B cell (primary cell): ENCODE results near the gene CAMK1. TPM values are rescaled to one million over a fixed set of nuclear protein-coding genes. Genes with fewer than 3 reads are reported as not detected.

Experiments
- ATAC-seq: fragments of 200-7000 bp; cut with Tn5 transposase; one replicate; pipeline ENCODE4 v1.10.0; 2021; ENCODE audit warnings: low read depth, mild to moderate bottlenecking, moderate number of reproducible peaks, moderate library complexity
- CTCF ChIA-PET: fragments of 350-600 bp; sonication (Branson Sonifier 250); formaldehyde crosslinking; loops from one replicate; lab custom pipeline; 2021; ENCODE audit warnings: antibody characterized with exemption, inconsistent platforms; lab: Charles Lee
- POLR2A ChIA-PET: fragments of 350-600 bp; sonication (Branson Sonifier 250); formaldehyde crosslinking; loops from one replicate; lab custom pipeline; 2021; ENCODE audit warnings: antibody characterized with exemption; lab: Charles Lee
- DNase-seq: peaks from one replicate; pipeline ENCODE4 v3.0.0; 2013
- H2AFZ ChIP-seq: 2 replicates; pipeline ENCODE4 v1.6.1; 2012; ENCODE audit warnings: mild to moderate bottlenecking, low read depth, low read length; ENCODE audit not compliant: insufficient read depth, poor library complexity, severe bottlenecking
- H3K27ac ChIP-seq, 2 donors: 1 replicate in 1 of 2; 2 replicates in 1 of 2; pipeline ENCODE4 v1.5.1; 2012 to 2013; ENCODE audit warnings: low read length in 2 of 2, mild to moderate bottlenecking in 2 of 2, moderate library complexity in 1 of 2
- H3K27me3 ChIP-seq, 4 experiments: fragments of 200-600 bp in 1 of 4; sonication (generic) in 1 of 4; replicated peaks in 1 of 4; 1 replicate in 2 of 4; 2 replicates in 2 of 4; pipeline versions ENCODE4 v1.6.1 to v1.7.0; 2013 to 2016; ENCODE audit warnings: low read length in 3 of 4, mild to moderate bottlenecking in 2 of 4, mixed read lengths in 1 of 4, moderate library complexity in 1 of 4; ENCODE audit not compliant: insufficient read depth in 4 of 4, control insufficient read depth in 3 of 4; ENCODE audit errors: control extremely low read depth in 1 of 4
- H3K36me3 ChIP-seq, 2 experiments: replicated peaks in 1 of 2; 1 replicate in 1 of 2; 2 replicates in 1 of 2; pipeline versions ENCODE4 v1.6.1 to v1.7.1; 2013; ENCODE audit warnings: low read length in 1 of 2; ENCODE audit not compliant: insufficient read depth in 2 of 2, control insufficient read depth in 1 of 2; ENCODE audit errors: control extremely low read depth in 1 of 2, extremely low read depth in 1 of 2
- H3K4me1 ChIP-seq, 2 donors: fragments of 200-600 bp in 1 of 2; sonication (generic) in 1 of 2; 1 replicate in 1 of 2; 2 replicates in 1 of 2; pipeline versions ENCODE4 v1.5.1 to v1.6.1; 2013 to 2017; ENCODE audit warnings: low read length in 2 of 2; ENCODE audit not compliant: control insufficient read depth in 2 of 2, insufficient read depth in 2 of 2
- H3K4me2 ChIP-seq: replicated peaks from 2 replicates; pipeline ENCODE3; 2012; ENCODE audit warnings: mild to moderate bottlenecking, low read depth, low read length; ENCODE audit not compliant: poor library complexity, severe bottlenecking
- H3K4me3 ChIP-seq, 5 experiments: fragments of 200-600 bp in 1 of 5; sonication (generic) in 1 of 5; 1 replicate in 3 of 5; 2 replicates in 2 of 5; pipeline versions ENCODE4 v1.5.1 to v1.7.0; 2011 to 2016; ENCODE audit warnings: low read length in 4 of 5, mild to moderate bottlenecking in 4 of 5, low read depth in 2 of 5, control low read depth in 1 of 5, moderate library complexity in 1 of 5; ENCODE audit not compliant: insufficient read depth in 1 of 5; ENCODE audit errors: control extremely low read depth in 1 of 5, extremely low read depth in 1 of 5
- H3K79me2 ChIP-seq: fragments of 200-600 bp; sonication (generic); one replicate; pipeline ENCODE4 v1.6.0; 2016; ENCODE audit warnings: low read length; ENCODE audit not compliant: control insufficient read depth, insufficient read depth
- H3K9ac ChIP-seq: fragments of 200-600 bp; sonication (generic); 2 replicates; pipeline ENCODE4 v1.6.1; 2017; ENCODE audit warnings: mild to moderate bottlenecking, low read length, moderate library complexity
- H3K9me3 ChIP-seq, 3 donors: one replicate each; pipeline versions ENCODE4 v1.6.1 to v1.7.1; 2013; ENCODE audit warnings: low read length in 2 of 3; ENCODE audit not compliant: control insufficient read depth in 2 of 3, insufficient read depth in 1 of 3; ENCODE audit errors: control extremely low read depth in 1 of 3
- H4K20me1 ChIP-seq: 2 replicates; pipeline ENCODE4 v1.6.0; 2012; ENCODE audit warnings: mild to moderate bottlenecking, low read length; ENCODE audit not compliant: insufficient read depth, control insufficient read depth, poor library complexity, severe bottlenecking
- H3K27ac Mint-ChIP-seq: one replicate; pipeline ENCODE4 v1.8.0; 2021; ENCODE audit warnings: mixed read lengths
- H3K27me3 Mint-ChIP-seq: one replicate; pipeline ENCODE4 v1.8.0; 2021; ENCODE audit warnings: mixed read lengths
- H3K4me1 Mint-ChIP-seq: one replicate; pipeline ENCODE4 v1.8.0; 2021; ENCODE audit warnings: mixed read lengths
- H3K4me3 Mint-ChIP-seq: one replicate; pipeline ENCODE4 v1.8.0; 2021; ENCODE audit warnings: mixed read lengths
- H3K9me3 Mint-ChIP-seq: one replicate; pipeline ENCODE4 v1.8.0; 2022; ENCODE audit warnings: mixed read lengths; ENCODE audit not compliant: insufficient read depth
- CTCF ChIP-seq: fragments of 200-600 bp; IDR thresholded peaks from one replicate; pipeline ENCODE4 v1.8.0; 2022; ENCODE audit warnings: antibody characterized with exemption, mild to moderate bottlenecking
- EZH2 ChIP-seq: IDR thresholded peaks from 2 replicates; pipeline ENCODE4 v1.6.1; 2012; ENCODE audit warnings: borderline replicate concordance, low read depth, mild to moderate bottlenecking, moderate library complexity, low read length; ENCODE audit not compliant: insufficient read depth, poor library complexity, severe bottlenecking
- WGBS: methylation state at CpG from one replicate; pipeline ENCODE4 v1.1.5; 2013; ENCODE audit warnings: missing lambda C conversion rate; ENCODE audit not compliant: insufficient coverage; 5-methylcytosine and 5-hydroxymethylcytosine counted together
- intact Hi-C: fragments of 100-400 bp; cut with micrococcal nuclease; formaldehyde crosslinking; loops from one replicate; pipeline ENCODE4 v1.10.0; 2022
- polyA plus RNA-seq: library from polyadenylated mRNA; depleted of rRNA; stranded (reverse); fragments of >200 nt; gene quantifications from 2 replicates; pipeline ENCODE4 v1.2.3, GENCODE V29; 2012
- total RNA-seq, 2 donors: library from RNA; stranded (reverse); fragments of 120-200 nt in 1 of 2; gene quantifications; 1 replicate in 1 of 2; 2 replicates in 1 of 2; pipeline versions ENCODE4 v1.2.3 to v1.2.4, GENCODE V29; 2013 to 2022

CAMK1 gene
- total and polyA plus RNA-seq, 2 donors (not counting 1 experiment from before 2014, with no cell fraction given): 0.57 to 0.82 TPM

GRCh38 chr3:9710174-9710739 is 59.5 kb downstream of the CAMK1 start:
- TF ChIP-seq EZH2 (no peak), CTCF (no peak)
- WGBS: 88% methylated on average over 3 of the region's 3 CpGs
- no peak for ATAC-seq

More at GRCh38 chr3:9710174-9710739, 59.5 kb downstream of the CAMK1 start:
- Mint-ChIP-seq H3K4me3 (no peak overlapping the region), H3K27ac (no peak overlapping the region), H3K4me1 (peaks cover 1% of the 10 kb centered on the region), H3K27me3 (peaks cover 39% of the 10 kb centered on the region), H3K9me3 (no peaks in the 10 kb centered on the region)
- DNase-seq: no peak
- H3K79me2 ChIP-seq: no peaks in the 10 kb centered on the region
- H2AFZ ChIP-seq: no peak overlapping the region
- ChIA-PET CTCF (no interaction called here), POLR2A (no interaction called here)
- no peaks in the 10 kb centered on the region for H4K20me1 ChIP-seq
- H3K4me3 ChIP-seq: no peak overlapping the region
- no peak overlapping the region for H3K27ac ChIP-seq
- H3K9ac ChIP-seq: no peak overlapping the region
- H3K9me3 ChIP-seq: no peaks in the 10 kb centered on the region
- H3K27me3 ChIP-seq: peaks cover 0 to 9% (median 4%) of the 10 kb centered on the region in 4 experiments
- no peaks in the 10 kb centered on the region for H3K4me1 ChIP-seq
- intact Hi-C loops: no loop called here
- no peaks in the 10 kb centered on the region for H3K36me3 ChIP-seq
- no peak overlapping the region for H3K4me2 ChIP-seq

Other genes with a start within 250 kb of the CAMK1 start
- gene LHFPL4, start 216.1 kb downstream of the CAMK1 start, total RNA-seq: not detected in 2 replicates
- gene LHFPL4, start 216.1 kb downstream of the CAMK1 start, polyA plus RNA-seq: not detected in 2 replicates
- gene MTMR14, start 120.4 kb downstream of the CAMK1 start, total RNA-seq: 98.2 and 105 TPM in 2 replicates
- gene MTMR14, start 120.4 kb downstream of the CAMK1 start, polyA plus RNA-seq: 76.0 and 82.3 TPM in 2 replicates
- gene CPNE9, start 66.1 kb downstream of the CAMK1 start, total RNA-seq: 0.37 and 1.2 TPM in 2 replicates
- gene CPNE9, start 66.1 kb downstream of the CAMK1 start, polyA plus RNA-seq: 0.20 and 0.30 TPM in 2 replicates
- gene BRPF1, start 38.2 kb downstream of the CAMK1 start, total RNA-seq: 36.5 and 40.1 TPM in 2 replicates
- 22.2 and 24.4 TPM in 2 replicates for gene BRPF1, start 38.2 kb downstream of the CAMK1 start, polyA plus RNA-seq
- gene OGG1, start 20.0 kb downstream of the CAMK1 start, total RNA-seq: 81.6 and 90.8 TPM in 2 replicates
- gene OGG1, start 20.0 kb downstream of the CAMK1 start, polyA plus RNA-seq: 26.5 and 45.6 TPM in 2 replicates
- 43.4 and 45.6 TPM in 2 replicates for gene TADA3, start 22.5 kb upstream of the CAMK1 start, total RNA-seq
- 42.5 and 45.4 TPM in 2 replicates for gene TADA3, start 22.5 kb upstream of the CAMK1 start, polyA plus RNA-seq
- 174 and 179 TPM in 2 replicates for gene ARPC4, start 23.1 kb upstream of the CAMK1 start, total RNA-seq
- 110 and 114 TPM in 2 replicates for gene ARPC4, start 23.1 kb upstream of the CAMK1 start, polyA plus RNA-seq
- 84.5 and 84.6 TPM in 2 replicates for gene TTLL3, start 40.3 kb upstream of the CAMK1 start, total RNA-seq
- 156 and 168 TPM in 2 replicates for gene TTLL3, start 40.3 kb upstream of the CAMK1 start, polyA plus RNA-seq
- gene RPUSD3, start 74.1 kb upstream of the CAMK1 start, total RNA-seq: 60.7 and 62.1 TPM in 2 replicates
- gene RPUSD3, start 74.1 kb upstream of the CAMK1 start, polyA plus RNA-seq: 31.8 and 57.0 TPM in 2 replicates
- not detected in 2 replicates for gene CIDEC, start 110.3 kb upstream of the CAMK1 start, total RNA-seq
- not detected in 2 replicates for gene CIDEC, start 110.3 kb upstream of the CAMK1 start, polyA plus RNA-seq
- gene JAGN1, start 120.7 kb upstream of the CAMK1 start, total RNA-seq: 25.7 and 26.2 TPM in 2 replicates
- gene JAGN1, start 120.7 kb upstream of the CAMK1 start, polyA plus RNA-seq: 20.3 and 20.4 TPM in 2 replicates
- gene IL17RE, start 132.9 kb upstream of the CAMK1 start, total RNA-seq: 0.34 TPM in 1 of 2 replicates, not detected in the other
- gene IL17RE, start 132.9 kb upstream of the CAMK1 start, polyA plus RNA-seq: 0.37 and 0.48 TPM in 2 replicates
- gene IL17RC, start 147.2 kb upstream of the CAMK1 start, total RNA-seq: 0.24 and 0.25 TPM in 2 replicates
- gene IL17RC, start 147.2 kb upstream of the CAMK1 start, polyA plus RNA-seq: 0.98 and 1.2 TPM in 2 replicates
- 47.4 and 47.6 TPM in 2 replicates for gene CRELD1, start 163.9 kb upstream of the CAMK1 start, total RNA-seq
- gene CRELD1, start 163.9 kb upstream of the CAMK1 start, polyA plus RNA-seq: 46.0 and 46.8 TPM in 2 replicates
- 3.9 and 4.4 TPM in 2 replicates for gene PRRT3, start 182.5 kb upstream of the CAMK1 start, total RNA-seq
- 1.0 and 1.7 TPM in 2 replicates for gene PRRT3, start 182.5 kb upstream of the CAMK1 start, polyA plus RNA-seq
- gene EMC3, start 216.9 kb upstream of the CAMK1 start, total RNA-seq: 38.0 and 38.6 TPM in 2 replicates
- gene EMC3, start 216.9 kb upstream of the CAMK1 start, polyA plus RNA-seq: 38.7 and 64.8 TPM in 2 replicates